OCI-LY1 (cell line): ENCODE data around the gene MX2.

ENCODE experiments used
- EZH2 ChIP-seq: fragments of 200-600 bp; sonication (generic), shearing (Covaris generic); IDR thresholded peaks from 2 replicates; pipeline ENCODE4 v1.8.0; 2017; ENCODE audit warnings: borderline replicate concordance, mixed run types, mild to moderate bottlenecking, antibody characterized with exemption, low read length, moderate library complexity, mixed read lengths
- TF ChIP-seq, protein P1 (sequence below): fragments of 200-600 bp; sonication (generic), shearing (Covaris generic); IDR thresholded peaks from 2 replicates; pipeline ENCODE4 v1.5.1; 2017; ENCODE audit warnings: mild to moderate bottlenecking, antibody characterized with exemption, low read length, moderate library complexity, mixed read lengths

GRCh38 chr21:41361053-41361785, 608 bp upstream of the MX2 start:
- TF ChIP-seq, protein P1, sequence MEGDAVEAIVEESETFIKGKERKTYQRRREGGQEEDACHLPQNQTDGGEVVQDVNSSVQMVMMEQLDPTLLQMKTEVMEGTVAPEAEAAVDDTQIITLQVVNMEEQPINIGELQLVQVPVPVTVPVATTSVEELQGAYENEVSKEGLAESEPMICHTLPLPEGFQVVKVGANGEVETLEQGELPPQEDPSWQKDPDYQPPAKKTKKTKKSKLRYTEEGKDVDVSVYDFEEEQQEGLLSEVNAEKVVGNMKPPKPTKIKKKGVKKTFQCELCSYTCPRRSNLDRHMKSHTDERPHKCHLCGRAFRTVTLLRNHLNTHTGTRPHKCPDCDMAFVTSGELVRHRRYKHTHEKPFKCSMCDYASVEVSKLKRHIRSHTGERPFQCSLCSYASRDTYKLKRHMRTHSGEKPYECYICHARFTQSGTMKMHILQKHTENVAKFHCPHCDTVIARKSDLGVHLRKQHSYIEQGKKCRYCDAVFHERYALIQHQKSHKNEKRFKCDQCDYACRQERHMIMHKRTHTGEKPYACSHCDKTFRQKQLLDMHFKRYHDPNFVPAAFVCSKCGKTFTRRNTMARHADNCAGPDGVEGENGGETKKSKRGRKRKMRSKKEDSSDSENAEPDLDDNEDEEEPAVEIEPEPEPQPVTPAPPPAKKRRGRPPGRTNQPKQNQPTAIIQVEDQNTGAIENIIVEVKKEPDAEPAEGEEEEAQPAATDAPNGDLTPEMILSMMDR = no peak
- no peak for TF ChIP-seq EZH2
